NB4 (cell line): ENCODE results near the gene RIPK3.

Source experiments
- MYC ChIP-seq: IDR thresholded peaks from 2 replicates; pipeline ENCODE4 v1.6.1; 2011; ENCODE audit warnings: low read depth, low read length
- POLR2A ChIP-seq: IDR thresholded peaks from 2 replicates; pipeline ENCODE4 v1.6.1; 2011; ENCODE audit warnings: mild to moderate bottlenecking; ENCODE audit not compliant: insufficient read length; ENCODE audit errors: extremely low read depth
- TF ChIP-seq, protein P1 (sequence below): IDR thresholded peaks from one replicate; pipeline ENCODE4 v1.5.1; 2012; ENCODE audit warnings: low read depth, low read length
- TF ChIP-seq, protein P2 (sequence below): IDR thresholded peaks from 2 replicates; pipeline ENCODE4 v1.6.1; 2011; ENCODE audit warnings: low read depth, low read length

DNA sequence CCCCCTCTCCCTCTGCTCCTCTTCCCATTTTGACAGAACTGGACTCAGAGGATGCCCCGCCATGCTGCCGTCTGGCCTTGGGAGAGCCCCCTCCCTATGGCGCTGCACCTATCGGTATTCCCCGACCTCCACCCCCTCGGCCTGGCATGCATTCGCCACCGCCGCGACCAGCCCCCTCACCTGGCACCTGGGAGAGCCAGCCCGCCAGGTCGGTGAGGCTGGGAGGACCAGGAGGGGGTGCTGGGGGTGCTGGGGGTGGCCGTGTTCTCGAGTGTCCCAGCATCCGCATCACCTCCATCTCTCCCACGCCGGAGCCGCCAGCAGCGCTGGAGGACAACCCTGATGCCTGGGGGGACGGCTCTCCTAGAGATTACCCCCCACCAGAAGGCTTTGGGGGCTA is 29.7 kb upstream of the RIPK3 start:
- TF ChIP-seq POLR2A (no peak), MYC (no peak)
- TF ChIP-seq, protein P1, sequence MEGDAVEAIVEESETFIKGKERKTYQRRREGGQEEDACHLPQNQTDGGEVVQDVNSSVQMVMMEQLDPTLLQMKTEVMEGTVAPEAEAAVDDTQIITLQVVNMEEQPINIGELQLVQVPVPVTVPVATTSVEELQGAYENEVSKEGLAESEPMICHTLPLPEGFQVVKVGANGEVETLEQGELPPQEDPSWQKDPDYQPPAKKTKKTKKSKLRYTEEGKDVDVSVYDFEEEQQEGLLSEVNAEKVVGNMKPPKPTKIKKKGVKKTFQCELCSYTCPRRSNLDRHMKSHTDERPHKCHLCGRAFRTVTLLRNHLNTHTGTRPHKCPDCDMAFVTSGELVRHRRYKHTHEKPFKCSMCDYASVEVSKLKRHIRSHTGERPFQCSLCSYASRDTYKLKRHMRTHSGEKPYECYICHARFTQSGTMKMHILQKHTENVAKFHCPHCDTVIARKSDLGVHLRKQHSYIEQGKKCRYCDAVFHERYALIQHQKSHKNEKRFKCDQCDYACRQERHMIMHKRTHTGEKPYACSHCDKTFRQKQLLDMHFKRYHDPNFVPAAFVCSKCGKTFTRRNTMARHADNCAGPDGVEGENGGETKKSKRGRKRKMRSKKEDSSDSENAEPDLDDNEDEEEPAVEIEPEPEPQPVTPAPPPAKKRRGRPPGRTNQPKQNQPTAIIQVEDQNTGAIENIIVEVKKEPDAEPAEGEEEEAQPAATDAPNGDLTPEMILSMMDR, result no peak
- TF ChIP-seq, protein P2, sequence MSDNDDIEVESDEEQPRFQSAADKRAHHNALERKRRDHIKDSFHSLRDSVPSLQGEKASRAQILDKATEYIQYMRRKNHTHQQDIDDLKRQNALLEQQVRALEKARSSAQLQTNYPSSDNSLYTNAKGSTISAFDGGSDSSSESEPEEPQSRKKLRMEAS, result no peak
